HG03460 (cell line): Measurements from ENCODE around the gene PKN2.

Experiments used
- ATAC-seq: cut with Tn5 transposase; IDR thresholded peaks from one replicate; pipeline ENCODE4 v1.9.1; 2021; ENCODE audit not compliant: unreplicated experiment

Gene PKN2

GRCh38 chr1:88731475-88732269 lies 47.6 kb downstream of the PKN2 start:
- no peak for ATAC-seq

GRCh38 chr1:88735382-88735781 lies 51.3 kb downstream of the PKN2 start:
- no peak for ATAC-seq

- no peak for ATAC-seq
These were observed 51.8 kb downstream of the PKN2 start for GRCh38 chr1:88735909-88736308.

- no peak for ATAC-seq
These were observed 52.7 kb downstream of the PKN2 start for GRCh38 chr1:88736633-88737248.

- ATAC-seq: no peak
These were observed 53.4 kb downstream of the PKN2 start for GRCh38 chr1:88737338-88737927.

- no peak for ATAC-seq
These were observed 56.7 kb downstream of the PKN2 start for GRCh38 chr1:88740784-88741183.

- no peak for ATAC-seq
These were observed 57.3 kb downstream of the PKN2 start for GRCh38 chr1:88741413-88741812.

GRCh38 chr1:88742531-88742930 lies 58.5 kb downstream of the PKN2 start:
- no peak for ATAC-seq

GRCh38 chr1:88744142-88744541 lies 60.1 kb downstream of the PKN2 start:
- no peak for ATAC-seq

GRCh38 chr1:88746916-88747315 lies 62.8 kb downstream of the PKN2 start:
- ATAC-seq: no peak

- no peak for ATAC-seq
These were observed 67.6 kb downstream of the PKN2 start for GRCh38 chr1:88751714-88752113.

GRCh38 chr1:88753506-88753905 lies 69.4 kb downstream of the PKN2 start:
- no peak for ATAC-seq

- ATAC-seq: no peak
These were observed 79.8 kb downstream of the PKN2 start for GRCh38 chr1:88763649-88764406.

- no peak for ATAC-seq
These were observed 84.1 kb downstream of the PKN2 start for GRCh38 chr1:88768187-88768586.

GRCh38 chr1:88768816-88769215 lies 84.7 kb downstream of the PKN2 start:
- ATAC-seq: no peak

GRCh38 chr1:88773540-88774150 lies 89.6 kb downstream of the PKN2 start:
- ATAC-seq: no peak

- no peak for ATAC-seq
These were observed 90.1 kb downstream of the PKN2 start for GRCh38 chr1:88774151-88774556.

GRCh38 chr1:88777604-88778149 lies 93.6 kb downstream of the PKN2 start:
- ATAC-seq: no peak

GRCh38 chr1:88779880-88780279 lies 95.8 kb downstream of the PKN2 start:
- ATAC-seq: no peak

- no peak for ATAC-seq
These were observed 96.4 kb downstream of the PKN2 start for GRCh38 chr1:88780485-88780884.

- ATAC-seq: no peak
These were observed 99.1 kb downstream of the PKN2 start for GRCh38 chr1:88783145-88783544.
